Non-pigmented ciliary epithelial cell (primary cell): ENCODE data around the gene ORC2.
A peak's percentile ranks its signal among the peaks of the same experiment; 100 is the strongest.
"Not testable (repeated sequence)": the region's sequence is repeated elsewhere in the genome, so short reads cannot be mapped to it uniquely, and the experiment has no call there.

Experiments used
- DNase-seq: peaks from one replicate; pipeline ENCODE4 v3.0.0-alpha.2; 2010; ENCODE audit warnings: low read depth

The ORC2 gene

DNA sequence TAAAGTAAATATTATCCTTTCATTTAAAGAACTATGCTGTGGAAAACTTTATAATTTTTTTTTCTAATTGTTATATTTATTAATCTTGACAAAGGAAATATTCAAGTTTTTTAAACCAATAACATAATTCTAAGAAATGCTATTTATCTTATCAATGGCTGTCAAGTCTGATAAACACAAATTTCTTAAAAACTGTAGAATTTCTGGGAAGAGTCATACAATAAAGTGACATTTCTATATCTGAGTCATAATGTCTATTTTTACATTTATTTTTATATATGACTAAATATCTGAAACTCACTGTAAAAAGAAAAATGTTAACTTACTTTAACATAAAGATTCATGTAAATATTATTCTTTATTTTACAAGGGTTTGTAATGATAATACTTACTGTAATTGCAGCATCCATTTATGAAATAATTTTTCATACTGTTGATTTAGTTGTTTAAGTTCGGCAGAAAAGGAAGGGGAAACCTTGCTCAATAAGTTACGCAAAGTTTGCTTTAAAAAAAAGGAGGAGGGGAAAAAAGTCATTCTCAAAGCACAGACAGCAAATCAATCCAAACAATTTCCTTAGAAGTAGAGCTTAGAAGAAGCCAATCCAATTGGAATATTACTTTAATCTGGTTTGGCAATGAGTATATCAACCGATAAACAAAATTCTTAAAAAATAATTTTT is 32.4 kb downstream of the ORC2 start:
- DNase-seq = no peak

GRCh38 chr2:200929334-200930249 is 33.9 kb downstream of the ORC2 start:
- DNase-seq = no peak

DNA sequence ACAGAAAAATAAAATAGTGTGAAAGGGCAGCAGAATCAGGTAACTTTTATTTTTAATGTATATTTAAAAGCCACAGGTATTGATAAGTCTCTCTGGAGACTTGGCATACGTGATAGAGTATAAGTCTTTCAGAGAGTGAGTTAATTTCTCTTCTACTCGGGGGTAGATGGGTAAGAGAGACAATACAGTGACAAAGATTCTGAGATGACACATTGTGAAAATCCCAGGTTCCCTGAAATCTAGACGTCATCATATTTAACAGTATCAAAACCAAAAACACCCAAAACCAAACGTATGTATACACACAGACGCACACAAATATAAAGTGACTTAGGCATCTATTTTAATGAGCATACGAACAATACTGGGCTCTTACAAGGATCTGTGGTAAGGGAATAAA is 41.0 kb downstream of the ORC2 start:
- DNase-seq = no peak

DNA sequence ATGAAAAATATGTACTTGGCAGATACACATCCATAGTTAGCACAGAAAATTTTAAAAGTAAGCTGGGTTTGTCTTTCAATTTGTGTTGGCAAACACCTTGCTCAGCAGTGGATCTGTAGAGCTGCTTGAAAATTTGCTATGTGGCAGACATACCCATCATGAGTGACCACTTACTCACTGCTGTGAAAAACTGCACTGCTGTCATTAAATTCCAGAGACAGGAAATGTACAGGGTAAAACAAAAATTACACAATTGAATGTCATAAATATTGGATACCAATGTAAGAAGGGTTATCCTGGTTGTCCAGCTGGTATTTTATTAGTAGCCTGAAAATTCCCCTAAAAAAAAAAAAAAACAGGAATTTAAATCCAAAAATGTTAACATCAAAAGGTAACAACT is 49.8 kb downstream of the ORC2 start:
- DNase-seq = peak; percentile 38

- no peak for DNase-seq
Measured at GRCh38 chr2:200909958-200910357, 53.5 kb downstream of the ORC2 start.

DNA sequence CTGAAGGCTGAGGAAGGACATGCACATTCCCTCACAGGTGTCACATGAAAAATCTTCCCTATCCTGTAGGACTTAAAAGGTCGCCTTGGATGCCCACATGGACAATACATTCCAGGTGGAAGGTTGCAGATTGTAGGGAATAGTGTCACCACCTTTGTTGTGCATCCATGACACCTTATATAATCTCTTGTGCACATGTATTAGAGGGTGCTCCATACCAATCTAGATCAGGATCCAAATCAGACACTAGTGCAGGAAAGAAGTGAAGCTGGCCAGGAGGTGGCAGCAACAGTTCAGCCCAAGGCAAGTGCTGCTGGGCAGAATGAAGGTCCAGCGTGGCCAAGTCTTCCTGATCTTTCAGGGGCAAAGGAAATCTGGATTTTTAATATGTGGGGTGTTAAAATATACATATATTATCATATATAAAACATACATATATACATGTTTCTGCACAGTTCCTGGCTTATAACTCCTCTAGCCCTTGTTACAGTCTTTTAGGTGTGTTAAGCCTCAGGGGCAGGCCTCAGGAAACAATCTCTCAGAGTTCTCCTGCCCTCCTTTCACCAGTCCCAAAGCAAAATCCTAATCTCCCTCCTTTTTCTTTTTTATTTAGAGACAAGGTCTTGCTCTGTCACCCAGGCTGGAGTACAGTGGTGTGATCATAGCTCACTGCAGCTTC is 57.7 kb downstream of the ORC2 start:
- peak; percentile 46 for DNase-seq

GRCh38 chr2:200901459-200902072 is 61.9 kb downstream of the ORC2 start:
- DNase-seq = peak; percentile 68

- DNase-seq = no peak
Measured at GRCh38 chr2:200899482-200899881, 64.0 kb downstream of the ORC2 start.

DNA sequence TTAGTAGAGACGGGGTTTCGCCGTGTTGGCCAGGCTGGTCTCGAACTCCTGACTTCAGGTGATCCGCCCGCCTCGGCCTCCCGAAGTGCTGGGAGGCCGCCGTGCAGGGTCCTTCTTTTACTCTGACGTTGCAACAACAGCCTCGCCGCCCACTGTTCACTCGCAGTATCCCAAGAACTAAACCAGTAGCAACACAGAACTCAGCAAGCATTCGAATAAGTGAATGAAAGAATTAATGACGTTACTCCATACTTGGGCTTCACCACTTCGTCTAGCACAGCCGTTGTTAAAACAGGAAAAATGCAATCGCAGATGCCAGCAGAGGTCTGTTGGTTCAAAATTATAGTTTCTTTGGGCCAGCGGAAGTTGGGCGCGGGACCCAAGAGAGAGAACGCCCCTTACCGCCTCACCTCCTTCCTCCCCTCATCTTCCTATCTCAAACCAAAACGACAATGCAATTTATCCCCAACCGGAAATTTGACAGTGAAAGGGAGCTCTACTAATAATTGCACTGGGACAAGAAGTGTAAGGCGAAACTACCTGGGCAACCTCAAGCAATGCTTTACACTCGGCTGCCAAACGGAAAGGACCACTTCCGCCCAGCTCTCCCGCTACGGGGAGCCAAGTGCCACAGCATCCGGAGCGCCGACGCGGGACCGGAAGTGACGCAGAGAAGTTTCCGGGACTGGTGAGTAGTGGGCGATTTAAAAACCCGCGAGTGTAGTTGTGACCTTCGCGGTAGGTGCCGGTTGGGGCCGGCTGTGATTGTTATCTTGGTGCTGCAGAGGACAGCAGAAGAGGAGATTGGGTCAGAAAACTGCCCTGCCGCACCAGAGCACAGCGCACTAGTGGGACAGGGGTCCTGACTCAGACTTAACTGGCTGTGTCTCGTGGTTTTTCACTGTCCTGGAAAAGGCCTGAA is 74.5 kb downstream of the ORC2 start, which contains the start of the genes NIF3L1 and PPIL3:
Gene NIF3L1, plus strand, starts transcription at position 668 of the 922 bp plus-strand sequence. CDS start 2,573 bp downstream, outside the sequence.
Gene PPIL3, minus strand, starts transcription at position 374 of the 922 bp plus-strand sequence. CDS start 1,462 bp downstream, outside the sequence.
- peak; percentile 90 for DNase-seq

GRCh38 chr2:200881715-200882249 is 81.7 kb downstream of the ORC2 start:
- DNase-seq = not testable (repeated sequence)

DNA sequence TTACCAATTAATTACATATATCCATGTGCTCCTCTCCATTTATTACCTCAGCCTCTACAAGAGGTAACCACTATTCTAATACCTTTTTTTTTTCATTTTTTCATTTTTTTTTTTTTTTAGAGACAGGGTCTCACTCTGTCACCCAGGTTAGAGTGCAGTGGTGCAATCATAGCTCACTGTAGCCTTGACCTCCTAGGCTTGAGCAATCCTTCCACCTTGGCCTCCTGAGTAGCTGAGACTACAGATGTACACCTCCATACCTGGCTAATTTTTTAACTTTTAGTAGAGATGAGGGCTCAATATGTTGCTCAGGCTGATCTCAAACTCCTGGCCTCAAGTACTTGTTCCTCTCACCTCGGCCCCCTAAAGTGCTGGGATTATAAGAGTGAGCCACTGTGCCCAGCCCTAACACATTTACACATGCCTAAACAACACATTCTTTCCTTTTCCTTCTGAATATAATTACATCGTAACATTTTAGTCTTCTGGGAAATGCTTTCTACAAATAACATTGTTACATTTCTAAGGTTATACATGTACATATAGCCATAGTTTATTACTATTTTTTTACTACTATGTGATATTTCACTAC is 85.1 kb downstream of the ORC2 start:
- DNase-seq = no peak

- no peak for DNase-seq
Measured at GRCh38 chr2:200877443-200877842, 86.0 kb downstream of the ORC2 start.

- DNase-seq = no peak
Measured at GRCh38 chr2:200873560-200873959, 89.9 kb downstream of the ORC2 start.

DNA sequence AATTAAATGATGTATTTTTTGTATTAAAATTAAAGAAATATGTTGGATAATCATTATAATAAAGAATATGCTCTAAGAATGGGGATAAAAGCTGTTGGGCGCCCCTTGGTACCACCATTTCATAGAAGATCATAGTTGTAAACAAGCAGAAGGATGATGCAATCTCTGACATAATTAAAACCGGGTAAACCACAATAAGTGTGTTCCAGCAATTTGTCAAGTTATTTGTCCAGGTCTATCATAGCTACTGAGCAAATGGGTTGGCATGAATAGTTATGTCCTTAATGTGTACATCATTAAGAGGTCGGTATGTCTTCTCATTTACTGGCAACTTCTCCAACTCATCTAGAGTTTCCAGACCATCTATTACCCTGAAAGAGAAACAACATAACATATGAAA is 92.3 kb downstream of the ORC2 start:
- DNase-seq = no peak

DNA sequence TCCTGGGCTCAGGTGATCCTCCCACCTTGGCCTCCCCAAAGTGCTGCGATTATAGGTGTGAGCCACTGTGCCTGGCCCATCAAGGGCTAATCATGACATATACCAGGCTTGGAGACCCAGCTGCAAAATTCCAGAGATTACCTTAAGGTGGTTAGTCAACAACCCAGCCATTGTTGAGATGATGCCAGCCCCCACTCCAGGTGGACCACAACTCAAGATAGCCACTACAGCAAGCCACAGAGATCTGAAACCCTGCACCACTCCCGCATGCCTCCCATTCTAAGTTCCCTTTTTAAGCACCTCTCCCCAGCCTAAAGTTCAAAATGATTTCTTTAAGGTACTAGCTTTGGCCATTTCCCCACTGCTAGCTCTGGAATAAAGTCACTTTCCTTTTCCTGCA is 94.4 kb downstream of the ORC2 start:
- DNase-seq = no peak

GRCh38 chr2:200864176-200865034 is 99.1 kb downstream of the ORC2 start, which contains the start of gene CLK1:
Gene CLK1, minus strand, starts transcription at chr2:200864658. Its CDS starts 2,796 bp downstream, at chr2:200861862.
- DNase-seq = peak; percentile 61

DNA sequence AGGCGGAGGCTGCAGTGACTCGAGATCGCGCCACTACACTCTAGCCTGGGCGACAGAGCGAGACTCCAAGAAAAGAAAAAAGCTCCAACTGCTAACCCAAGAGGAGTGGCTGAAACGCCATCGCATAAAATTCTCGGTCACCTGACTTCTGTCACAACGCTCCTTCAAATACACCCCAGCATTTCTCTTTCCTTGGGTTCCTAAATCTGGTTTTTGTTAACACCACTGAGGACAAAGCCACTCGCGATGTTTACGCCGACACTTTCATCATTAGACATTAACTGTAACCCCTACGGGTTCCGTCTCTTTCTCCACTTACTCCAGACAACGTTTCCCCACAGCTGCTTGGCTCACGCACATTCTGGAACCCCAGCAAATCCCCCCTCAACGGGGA is 99.7 kb downstream of the ORC2 start:
- no peak for DNase-seq

- DNase-seq = no peak
Measured at GRCh38 chr2:200862532-200863000, 100.9 kb downstream of the ORC2 start.

DNA sequence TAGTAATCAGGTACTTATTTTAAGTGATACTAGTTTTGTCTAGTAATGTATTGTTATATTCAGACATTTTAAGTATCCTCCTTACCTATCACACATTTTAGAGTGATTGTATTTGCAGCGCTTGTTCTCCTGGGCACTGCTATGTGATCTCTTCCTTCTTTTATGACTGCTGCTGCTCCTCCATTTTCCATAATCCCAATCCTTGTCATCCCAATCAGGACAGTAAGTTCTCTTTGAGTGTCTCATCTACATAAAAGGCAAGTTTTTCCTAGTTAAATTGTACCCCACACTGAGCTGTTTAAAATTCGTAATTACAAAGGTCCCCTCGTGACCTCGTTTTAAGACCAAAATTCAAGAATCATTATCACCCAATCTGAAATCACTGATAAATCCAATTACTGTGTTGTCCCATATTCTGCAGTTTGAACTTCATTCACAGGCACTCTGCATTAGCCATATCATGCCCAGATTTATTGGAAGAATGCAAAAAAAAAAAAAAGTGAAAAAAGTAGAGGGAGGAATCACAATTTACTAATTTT is 101.8 kb downstream of the ORC2 start:
- no peak for DNase-seq
